ENCODE measurements around the gene MAMLD1.

The MAMLD1 gene

DNA sequence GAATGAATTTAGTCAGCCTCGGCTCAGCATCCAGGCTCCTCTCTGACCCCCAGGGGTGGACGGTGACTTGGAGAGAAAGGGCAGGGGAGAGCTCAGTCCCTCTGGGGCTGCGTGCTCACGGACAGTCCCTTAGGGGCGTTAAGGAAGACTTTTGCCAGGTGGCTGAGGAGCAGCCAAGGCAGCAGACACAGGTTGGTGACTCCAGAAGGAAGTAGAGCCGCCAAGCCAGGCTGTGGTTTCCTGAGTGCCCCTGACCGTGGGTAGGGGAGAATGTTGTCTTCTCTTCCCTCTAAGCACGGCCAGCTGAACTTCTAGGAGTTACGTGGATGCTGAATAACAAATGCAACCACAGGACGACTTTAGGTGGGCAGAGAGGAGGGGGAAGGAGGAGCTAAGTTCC lies 114.3 kb downstream of the MAMLD1 start:
- no peak overlapping the region for H3K27ac ChIP-seq
- TF ChIP-seq, protein P1, sequence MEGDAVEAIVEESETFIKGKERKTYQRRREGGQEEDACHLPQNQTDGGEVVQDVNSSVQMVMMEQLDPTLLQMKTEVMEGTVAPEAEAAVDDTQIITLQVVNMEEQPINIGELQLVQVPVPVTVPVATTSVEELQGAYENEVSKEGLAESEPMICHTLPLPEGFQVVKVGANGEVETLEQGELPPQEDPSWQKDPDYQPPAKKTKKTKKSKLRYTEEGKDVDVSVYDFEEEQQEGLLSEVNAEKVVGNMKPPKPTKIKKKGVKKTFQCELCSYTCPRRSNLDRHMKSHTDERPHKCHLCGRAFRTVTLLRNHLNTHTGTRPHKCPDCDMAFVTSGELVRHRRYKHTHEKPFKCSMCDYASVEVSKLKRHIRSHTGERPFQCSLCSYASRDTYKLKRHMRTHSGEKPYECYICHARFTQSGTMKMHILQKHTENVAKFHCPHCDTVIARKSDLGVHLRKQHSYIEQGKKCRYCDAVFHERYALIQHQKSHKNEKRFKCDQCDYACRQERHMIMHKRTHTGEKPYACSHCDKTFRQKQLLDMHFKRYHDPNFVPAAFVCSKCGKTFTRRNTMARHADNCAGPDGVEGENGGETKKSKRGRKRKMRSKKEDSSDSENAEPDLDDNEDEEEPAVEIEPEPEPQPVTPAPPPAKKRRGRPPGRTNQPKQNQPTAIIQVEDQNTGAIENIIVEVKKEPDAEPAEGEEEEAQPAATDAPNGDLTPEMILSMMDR (conservative IDR thresholded peaks at IDR 0.05) = no peak
- no peak for TF ChIP-seq ZFX (IDR thresholded peaks at IDR 0.05)

DNA sequence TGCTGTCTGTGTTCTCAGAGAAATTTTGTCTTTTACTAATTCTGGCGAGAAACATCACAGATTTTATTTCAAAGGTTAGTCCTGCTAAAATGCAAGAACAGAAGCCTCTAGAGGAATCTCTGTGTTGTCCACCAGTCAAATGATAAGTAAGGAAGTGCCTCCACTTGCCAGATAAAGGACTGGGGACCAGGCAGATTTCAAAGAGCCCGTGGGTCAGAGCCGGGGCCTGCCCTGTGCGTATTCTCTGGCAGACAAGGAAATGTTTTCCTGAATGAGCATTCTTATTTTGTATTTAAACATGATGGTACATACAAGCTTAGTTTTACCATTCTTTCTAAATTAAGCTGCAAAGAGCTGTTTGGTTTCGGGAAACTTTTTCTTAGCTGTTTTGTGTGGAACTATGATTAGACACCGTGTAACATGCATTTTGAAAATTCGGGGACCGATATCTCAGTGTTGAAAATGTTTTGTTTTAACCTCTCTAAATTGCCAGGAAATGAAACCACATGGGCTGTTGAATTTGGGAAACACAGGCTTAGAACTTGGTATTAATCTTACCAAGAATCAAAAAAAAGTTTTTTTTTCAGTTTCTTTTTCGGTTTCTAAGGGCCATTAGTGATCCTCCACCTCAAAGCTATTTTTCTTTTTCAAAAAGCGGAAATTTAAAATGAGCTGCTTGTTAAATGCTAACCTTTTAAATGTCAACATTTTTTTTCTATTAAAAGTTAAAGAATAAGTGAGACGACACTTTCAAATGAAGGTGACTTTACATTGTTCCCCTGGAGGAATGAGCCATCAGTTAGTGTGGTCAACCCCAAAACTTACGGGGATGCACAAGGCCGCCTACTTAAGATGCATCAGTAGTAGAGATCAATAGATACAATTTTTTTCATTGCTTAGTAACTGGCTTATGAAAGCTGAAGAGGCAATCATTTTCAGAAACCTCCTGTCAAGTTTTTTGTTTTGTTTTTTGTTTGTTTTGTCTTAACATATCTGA lies 115.7 kb downstream of the MAMLD1 start:
- H3K27ac ChIP-seq = no peak overlapping the region
- TF ChIP-seq ZFX (IDR thresholded peaks at IDR 0.05) = no peak
- TF ChIP-seq, protein P1 (conservative IDR thresholded peaks at IDR 0.05) = no peak

DNA sequence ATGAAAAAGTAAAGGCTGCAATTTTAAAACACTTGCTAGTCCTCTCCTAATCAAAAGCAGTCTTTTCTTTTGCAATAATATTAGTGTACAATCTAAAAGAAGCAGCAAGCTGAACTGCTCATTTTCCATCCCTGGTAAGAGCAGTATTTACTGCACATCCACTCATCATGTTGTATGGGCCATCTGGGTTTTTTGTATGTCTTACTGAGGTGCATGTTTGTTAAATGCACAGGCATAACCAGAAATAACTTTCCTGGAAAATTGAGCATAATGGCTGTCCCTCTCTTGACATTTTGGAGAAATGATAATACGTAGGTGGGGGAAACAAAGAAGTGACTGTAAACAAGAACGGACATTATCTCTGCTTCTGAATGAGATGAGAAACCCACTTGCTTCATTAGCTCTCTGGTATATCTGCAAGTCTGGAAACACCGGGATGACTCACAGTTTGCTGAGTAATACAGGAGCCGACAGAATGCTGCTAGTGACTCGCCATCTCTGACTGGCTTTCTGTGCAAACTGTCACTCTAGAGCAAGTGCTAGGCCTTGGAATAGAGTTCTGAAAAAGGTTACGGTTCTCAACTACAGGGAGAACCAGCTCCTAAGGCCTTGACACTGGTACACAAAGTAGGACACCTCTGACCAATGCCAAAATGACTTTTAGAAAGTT lies 119.6 kb downstream of the MAMLD1 start:
- no peak overlapping the region for H3K27ac ChIP-seq
- TF ChIP-seq ZFX (IDR thresholded peaks at IDR 0.05) = no peak
- TF ChIP-seq, protein P1 (conservative IDR thresholded peaks at IDR 0.05) = no peak

DNA sequence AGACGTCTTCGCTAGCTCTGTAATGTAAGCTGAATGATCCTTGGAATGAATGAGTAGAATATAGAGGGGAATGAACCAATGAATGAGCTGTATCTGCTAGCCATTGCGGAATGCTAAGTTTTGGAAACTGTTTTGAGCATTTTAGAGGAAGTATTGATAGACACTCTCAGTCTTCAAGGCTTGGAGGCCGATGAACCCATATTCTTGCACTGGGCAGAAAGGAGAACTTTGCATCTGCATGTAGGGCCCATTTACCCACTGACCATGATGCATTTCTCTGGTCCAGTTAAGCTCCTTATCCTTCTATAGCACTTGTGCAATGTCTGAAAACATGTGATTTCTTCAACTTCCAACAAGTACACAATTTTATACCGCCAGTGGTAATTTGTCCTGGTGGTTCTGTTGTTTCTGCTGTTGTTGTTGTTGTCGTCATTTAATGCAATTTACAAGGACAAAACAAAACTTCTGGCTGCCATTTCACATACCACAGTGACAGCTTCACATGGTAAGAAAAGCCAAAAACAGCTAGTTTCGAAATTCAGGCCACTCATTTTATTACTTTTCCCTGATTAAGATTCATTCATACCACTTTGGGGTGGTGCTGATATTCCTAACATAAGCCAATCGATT lies 120.4 kb downstream of the MAMLD1 start:
- no peak overlapping the region for H3K27ac ChIP-seq
- TF ChIP-seq ZFX (IDR thresholded peaks at IDR 0.05) = no peak
- TF ChIP-seq, protein P1 (conservative IDR thresholded peaks at IDR 0.05) = no peak

DNA sequence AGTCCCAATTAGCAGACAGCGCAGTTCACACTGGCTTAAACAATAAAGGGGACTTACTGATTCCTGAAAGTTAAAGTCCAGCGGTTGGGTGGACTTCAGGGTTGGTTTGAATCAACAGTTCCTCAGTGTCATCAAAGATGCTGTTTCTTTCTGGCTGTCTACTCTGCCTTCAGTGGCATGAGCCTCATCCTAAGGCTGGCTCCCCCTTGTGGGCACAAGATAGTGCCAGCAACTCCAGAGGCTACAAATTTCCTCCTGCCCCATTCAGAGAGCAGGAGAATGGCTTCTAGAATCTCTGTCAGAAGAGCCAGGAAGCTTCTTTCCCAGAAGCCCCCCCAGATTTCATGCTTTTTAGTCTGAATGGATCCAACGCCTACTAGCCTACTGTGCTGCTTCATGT lies 122.9 kb downstream of the MAMLD1 start:
- TF ChIP-seq ZFX (IDR thresholded peaks at IDR 0.05) = no peak
- TF ChIP-seq, protein P1 (conservative IDR thresholded peaks at IDR 0.05) = peak; percentile 73
- no peak overlapping the region for H3K27ac ChIP-seq

DNA sequence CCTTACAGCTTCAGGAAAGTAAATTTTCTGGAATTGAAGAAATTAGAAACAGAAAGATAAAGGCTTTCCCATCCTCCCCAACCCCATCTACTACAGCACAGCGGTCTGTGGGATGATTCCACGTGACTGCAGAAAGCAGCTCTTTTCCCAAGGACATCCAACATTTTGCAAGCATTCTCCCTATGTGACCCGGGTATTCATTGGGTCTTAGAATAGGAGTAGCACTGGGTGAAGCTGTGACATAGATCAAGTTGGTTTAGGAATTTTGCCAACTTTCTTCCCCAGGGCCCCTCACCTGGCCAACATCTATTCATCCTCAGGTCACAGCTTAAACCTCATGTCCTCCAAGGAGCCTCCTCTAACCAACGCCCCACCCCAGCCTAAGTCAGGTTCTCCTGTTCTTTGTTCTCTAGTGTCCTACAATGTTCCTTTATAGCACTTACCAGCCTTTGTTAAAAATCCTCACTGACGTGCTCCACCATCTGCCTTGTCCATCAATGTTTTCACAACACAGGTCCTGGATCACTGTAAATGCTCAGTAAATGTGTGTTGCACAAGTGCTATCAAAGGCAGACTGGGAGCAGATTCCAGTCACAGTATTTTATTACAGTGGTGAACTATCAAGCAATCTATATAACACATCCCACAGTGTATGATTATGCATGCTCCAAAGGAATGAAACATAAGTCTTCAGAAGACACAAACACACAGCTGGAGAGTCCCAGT lies 124.4 kb downstream of the MAMLD1 start:
- H3K27ac ChIP-seq = no peak overlapping the region
- TF ChIP-seq ZFX (IDR thresholded peaks at IDR 0.05) = no peak
- TF ChIP-seq, protein P1 (conservative IDR thresholded peaks at IDR 0.05) = no peak
